ENCODE results near the gene RXRB.
A peak's percentile ranks its signal among the peaks of the same experiment; 100 is the strongest.
"Not testable (repeated sequence)": the region's sequence is repeated elsewhere in the genome, so short reads cannot be mapped to it uniquely, and the experiment has no call there.

The RXRB gene

DNA sequence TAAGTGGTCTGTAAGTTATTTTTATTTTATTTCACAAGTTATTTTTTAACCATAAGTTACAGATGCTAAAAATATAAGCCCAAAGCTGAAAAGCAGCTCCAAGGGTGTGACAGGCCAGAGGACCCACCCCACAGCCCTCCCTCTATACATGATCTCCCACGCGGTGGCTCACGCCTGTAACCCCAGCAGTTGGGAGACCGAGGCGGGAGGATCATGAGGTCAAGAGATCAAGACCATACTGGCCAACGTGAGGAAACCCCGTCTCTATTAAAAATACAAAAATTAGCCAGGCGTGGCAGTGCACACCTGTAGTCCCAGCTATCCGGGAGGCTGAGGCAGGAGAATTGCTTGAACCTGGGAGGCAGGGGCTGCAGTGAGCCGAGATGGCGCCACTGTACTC is 40.4 kb downstream of the RXRB start:
- no peak for TF ChIP-seq CTCF (conservative IDR thresholded peaks at IDR 0.05; ENCODE audit: low read depth, low read length)
- no peak overlapping the region for H3K4me3 ChIP-seq (ENCODE audit: low read length)
- no peak for DNase-seq (ENCODE audit: low read depth)

DNA sequence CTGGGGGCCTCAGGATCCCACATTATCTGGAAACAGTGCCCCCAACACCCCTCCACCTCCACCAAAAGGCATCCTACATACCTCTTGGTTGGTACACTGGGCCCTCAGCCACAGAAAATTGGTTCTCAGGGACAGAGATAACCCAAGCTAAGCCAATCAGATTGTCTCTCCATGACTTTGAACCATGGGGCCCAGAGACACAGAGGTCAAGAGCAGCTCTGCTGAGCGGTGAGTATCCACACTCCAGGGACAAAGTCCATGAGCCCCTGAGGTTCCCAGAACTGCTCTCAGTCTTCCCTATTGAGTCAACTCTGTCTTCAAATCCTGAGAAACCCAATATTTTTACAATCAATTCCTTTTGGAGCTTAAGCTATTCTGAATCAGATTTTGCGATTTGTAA is 43.5 kb downstream of the RXRB start:
- TF ChIP-seq CTCF (conservative IDR thresholded peaks at IDR 0.05; ENCODE audit: low read depth, low read length) = no peak
- no peak for DNase-seq (ENCODE audit: low read depth)
- no peak overlapping the region for H3K4me3 ChIP-seq (ENCODE audit: low read length)

- no peak for TF ChIP-seq CTCF (conservative IDR thresholded peaks at IDR 0.05; ENCODE audit: low read depth, low read length)
- no peak overlapping the region for H3K4me3 ChIP-seq (ENCODE audit: low read length)
- DNase-seq (ENCODE audit: low read depth) = no peak
These were observed 43.9 kb downstream of the RXRB start for GRCh38 chr6:33156561-33156960.

GRCh38 chr6:33154349-33154748 is 46.1 kb downstream of the RXRB start:
- DNase-seq (ENCODE audit: low read depth) = no peak
- no peak for TF ChIP-seq CTCF (conservative IDR thresholded peaks at IDR 0.05; ENCODE audit: low read depth, low read length)
- H3K4me3 ChIP-seq (ENCODE audit: low read length) = no peak overlapping the region

- H3K4me3 ChIP-seq (ENCODE audit: low read length) = no peak overlapping the region
- no peak for DNase-seq (ENCODE audit: low read depth)
- TF ChIP-seq CTCF (conservative IDR thresholded peaks at IDR 0.05; ENCODE audit: low read depth, low read length) = no peak
These were observed 49.4 kb downstream of the RXRB start for GRCh38 chr6:33151050-33151449.

DNA sequence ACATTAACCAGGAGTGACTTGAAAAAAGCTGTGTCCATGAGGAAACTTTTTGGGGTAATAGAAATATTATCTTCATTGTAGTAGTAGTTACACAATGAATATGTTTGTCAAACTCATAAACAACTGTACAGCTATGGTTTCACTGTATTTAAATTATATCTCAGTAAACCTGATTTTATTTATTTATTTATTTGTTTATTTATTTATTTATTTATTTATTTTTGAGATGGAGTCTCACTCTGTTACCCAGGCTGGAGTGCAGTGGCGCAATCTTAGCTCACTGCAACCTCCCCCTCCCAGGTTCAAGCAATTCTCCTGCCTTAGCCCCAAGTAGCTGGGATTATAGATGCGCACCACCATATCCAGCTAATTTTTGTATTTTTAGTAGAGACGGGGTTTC is 49.9 kb downstream of the RXRB start:
- not testable (repeated sequence) for DNase-seq (ENCODE audit: low read depth); H3K4me3 ChIP-seq (ENCODE audit: low read length)

- no peak overlapping the region for H3K4me3 ChIP-seq (ENCODE audit: low read length)
- peak; percentile 89 for TF ChIP-seq CTCF (conservative IDR thresholded peaks at IDR 0.05; ENCODE audit: low read depth, low read length)
- DNase-seq (ENCODE audit: low read depth) = no peak
These were observed 52.4 kb downstream of the RXRB start for GRCh38 chr6:33147807-33148666.

All from retinal pigment epithelial cell (primary cell).